Esophagus squamous epithelium (tissue), 4 donors: ENCODE measurements around the gene CUL5.

Experiments
- POLR2A ChIP-seq, 4 donors: fragments of 450-650 bp; IDR thresholded peaks; one replicate each; pipeline ENCODE4 v1.6.1; 2017; ENCODE audit warnings: antibody characterized with exemption in 4 of 4, mild to moderate bottlenecking in 4 of 4, moderate library complexity in 3 of 4
- TF ChIP-seq, protein P1 (sequence below), 6 experiments: fragments of 450-650 bp in 4 of 6; fragments of 200-600 bp in 2 of 6; sonication (generic) in 2 of 6; IDR thresholded peaks; one replicate each; pipeline ENCODE4 v1.5.1; 2016 to 2019; ENCODE audit warnings: antibody characterized with exemption in 6 of 6, mild to moderate bottlenecking in 4 of 6, moderate library complexity in 4 of 6

- TF ChIP-seq, protein P1, sequence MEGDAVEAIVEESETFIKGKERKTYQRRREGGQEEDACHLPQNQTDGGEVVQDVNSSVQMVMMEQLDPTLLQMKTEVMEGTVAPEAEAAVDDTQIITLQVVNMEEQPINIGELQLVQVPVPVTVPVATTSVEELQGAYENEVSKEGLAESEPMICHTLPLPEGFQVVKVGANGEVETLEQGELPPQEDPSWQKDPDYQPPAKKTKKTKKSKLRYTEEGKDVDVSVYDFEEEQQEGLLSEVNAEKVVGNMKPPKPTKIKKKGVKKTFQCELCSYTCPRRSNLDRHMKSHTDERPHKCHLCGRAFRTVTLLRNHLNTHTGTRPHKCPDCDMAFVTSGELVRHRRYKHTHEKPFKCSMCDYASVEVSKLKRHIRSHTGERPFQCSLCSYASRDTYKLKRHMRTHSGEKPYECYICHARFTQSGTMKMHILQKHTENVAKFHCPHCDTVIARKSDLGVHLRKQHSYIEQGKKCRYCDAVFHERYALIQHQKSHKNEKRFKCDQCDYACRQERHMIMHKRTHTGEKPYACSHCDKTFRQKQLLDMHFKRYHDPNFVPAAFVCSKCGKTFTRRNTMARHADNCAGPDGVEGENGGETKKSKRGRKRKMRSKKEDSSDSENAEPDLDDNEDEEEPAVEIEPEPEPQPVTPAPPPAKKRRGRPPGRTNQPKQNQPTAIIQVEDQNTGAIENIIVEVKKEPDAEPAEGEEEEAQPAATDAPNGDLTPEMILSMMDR (IDR thresholded peaks at IDR 0.05): no peak
- TF ChIP-seq POLR2A (IDR thresholded peaks at IDR 0.05): no peak
Measured at GRCh38 chr11:108048269-108048668, 39.6 kb downstream of the CUL5 start.
